ENCODE measurements around the gene NPEPL1. TPM values are rescaled to one million over a fixed set of nuclear protein-coding genes. Genes with fewer than 3 reads are reported as not detected.
A peak's percentile ranks its signal among the peaks of the same experiment; 100 is the strongest.

NPEPL1 gene
- total RNA-seq, 4 donors from 2014 or later, result 41.6 to 56.0 (median 47.2) TPM

- H3K27me3 ChIP-seq, result no peaks in the 10 kb centered on the region
- TF ChIP-seq POLR2A (IDR thresholded peaks at IDR 0.05) (no peak), CTCF (IDR thresholded peaks at IDR 0.05) (no peak)
- H3K4me3 ChIP-seq (replicated peaks in 1 of 3), result no peak overlapping the region
- peaks cover 26 to 30% of the 10 kb centered on the region in 2 donors for H3K4me1 ChIP-seq
- WGBS, 2 donors, result 88 to 92% methylated on average over 4 of the region's 4 CpGs
- H3K36me3 ChIP-seq, result no peaks in the 10 kb centered on the region
- no peak for DNase-seq
- intact Hi-C loops (cut with DNase I), result loop anchor here (5.0 to 10.0 kb wide), 2 partner anchors 38 to 200 kb away; partner anchors contain the start of genes GNAS, GNAS-AS1 and NPEPL1
- H3K9me3 ChIP-seq, result no peaks in the 10 kb centered on the region
- no peak overlapping the region for H3K27ac ChIP-seq
Observed at GRCh38 chr20:58654337-58654736, 38.3 kb upstream of the NPEPL1 start.

GRCh38 chr20:58655328-58656107 lies 37.1 kb upstream of the NPEPL1 start:
- intact Hi-C loops (cut with DNase I), result loop anchor here (10.0 kb wide), 1 partner anchor 199 kb away; the partner anchor contains the start of genes GNAS and GNAS-AS1
- 73 to 77% methylated on average over 6 of the region's 6 CpGs for WGBS, 2 donors
- no peaks in the 10 kb centered on the region for H3K9me3 ChIP-seq
- no peaks in the 10 kb centered on the region for H3K27me3 ChIP-seq
- H3K4me3 ChIP-seq (replicated peaks in 1 of 3), result no peak overlapping the region
- no peak for DNase-seq
- H3K36me3 ChIP-seq, result no peaks in the 10 kb centered on the region
- no peak overlapping the region for H3K27ac ChIP-seq
- peaks cover 25 to 32% of the 10 kb centered on the region in 2 donors for H3K4me1 ChIP-seq
- TF ChIP-seq CTCF (IDR thresholded peaks at IDR 0.05) (no peak), POLR2A (IDR thresholded peaks at IDR 0.05) (no peak)

GRCh38 chr20:58656831-58657230 lies 35.8 kb upstream of the NPEPL1 start:
- no peak for TF ChIP-seq CTCF (IDR thresholded peaks at IDR 0.05)
- no peak for TF ChIP-seq POLR2A (IDR thresholded peaks at IDR 0.05)
- Histone ChIP-seq H3K36me3 (no peaks in the 10 kb centered on the region), H3K27ac (peak overlapping the region in 1 of 3 donors; percentile 35), H3K4me1 (peaks cover 34 to 45% of the 10 kb centered on the region in 2 donors), H3K9me3 (no peaks in the 10 kb centered on the region), H3K27me3 (no peaks in the 10 kb centered on the region), H3K4me3 (replicated peaks in 1 of 3) (no peak overlapping the region)
- intact Hi-C loops (cut with DNase I), result loop anchor here (10.0 kb wide), 1 partner anchor 198 kb away; the partner anchor contains the start of genes GNAS and GNAS-AS1
- no peak for DNase-seq
- WGBS, 2 donors, result 44 to 53% methylated on average over 2 of the region's 2 CpGs

GRCh38 chr20:58657262-58657661 lies 35.3 kb upstream of the NPEPL1 start:
- peak overlapping the region in 1 of 3 donors; percentile 35 for H3K27ac ChIP-seq
- H3K36me3 ChIP-seq, result no peaks in the 10 kb centered on the region
- DNase-seq, result no peak
- peaks cover 36 to 50% of the 10 kb centered on the region in 2 donors for H3K4me1 ChIP-seq
- intact Hi-C loops (cut with DNase I), result loop anchor here (10.0 kb wide), 1 partner anchor 198 kb away; the partner anchor contains the start of genes GNAS and GNAS-AS1
- no peak overlapping the region for H3K4me3 ChIP-seq (replicated peaks in 1 of 3)
- H3K9me3 ChIP-seq, result no peaks in the 10 kb centered on the region
- 84 to 86% methylated on average over 2 of the region's 2 CpGs for WGBS, 2 donors
- H3K27me3 ChIP-seq, result no peaks in the 10 kb centered on the region
- TF ChIP-seq POLR2A (IDR thresholded peaks at IDR 0.05) (no peak), CTCF (IDR thresholded peaks at IDR 0.05) (no peak)

- H3K9me3 ChIP-seq, result no peaks in the 10 kb centered on the region
- H3K27ac ChIP-seq, result no peak overlapping the region
- TF ChIP-seq POLR2A (IDR thresholded peaks at IDR 0.05) (no peak), CTCF (IDR thresholded peaks at IDR 0.05) (no peak)
- DNase-seq, result no peak
- H3K27me3 ChIP-seq, result no peaks in the 10 kb centered on the region
- intact Hi-C loops (cut with DNase I), result loop anchor here (10.0 kb wide), 1 partner anchor 197 kb away; the partner anchor contains the start of genes GNAS and GNAS-AS1
- 83 to 88% methylated on average over 4 of the region's 4 CpGs for WGBS, 2 donors
- no peaks in the 10 kb centered on the region for H3K36me3 ChIP-seq
- no peak overlapping the region for H3K4me3 ChIP-seq (replicated peaks in 1 of 3)
- H3K4me1 ChIP-seq, result peaks cover 31 to 46% of the 10 kb centered on the region in 2 donors
Observed at GRCh38 chr20:58657986-58658385, 34.6 kb upstream of the NPEPL1 start.
